ENCODE results near the gene ALDH16A1.

DNA sequence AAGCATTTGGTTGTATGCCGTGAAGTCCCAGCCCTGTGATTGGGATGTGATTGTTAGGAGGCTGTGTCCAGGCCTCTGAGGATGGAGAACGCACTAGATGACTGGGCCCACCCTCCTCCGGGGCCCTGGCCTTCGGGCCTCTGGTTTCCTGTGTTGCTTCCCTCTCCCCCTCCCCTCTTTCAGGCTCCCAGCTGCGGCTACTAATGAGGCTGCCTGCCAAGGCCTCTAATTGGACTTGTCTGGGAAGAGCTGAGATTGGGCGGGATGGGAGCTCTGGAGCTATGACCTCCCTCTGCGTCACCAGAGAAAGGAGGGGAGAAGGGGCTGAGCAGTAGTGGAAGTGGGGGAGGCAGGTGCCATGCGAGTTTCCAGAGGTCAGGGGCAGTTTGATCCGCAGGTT lies 39.7 kb upstream of the ALDH16A1 start:
- no peak for TF ChIP-seq POLR2A (IDR thresholded peaks at IDR 0.05)
- TF ChIP-seq, protein P1, sequence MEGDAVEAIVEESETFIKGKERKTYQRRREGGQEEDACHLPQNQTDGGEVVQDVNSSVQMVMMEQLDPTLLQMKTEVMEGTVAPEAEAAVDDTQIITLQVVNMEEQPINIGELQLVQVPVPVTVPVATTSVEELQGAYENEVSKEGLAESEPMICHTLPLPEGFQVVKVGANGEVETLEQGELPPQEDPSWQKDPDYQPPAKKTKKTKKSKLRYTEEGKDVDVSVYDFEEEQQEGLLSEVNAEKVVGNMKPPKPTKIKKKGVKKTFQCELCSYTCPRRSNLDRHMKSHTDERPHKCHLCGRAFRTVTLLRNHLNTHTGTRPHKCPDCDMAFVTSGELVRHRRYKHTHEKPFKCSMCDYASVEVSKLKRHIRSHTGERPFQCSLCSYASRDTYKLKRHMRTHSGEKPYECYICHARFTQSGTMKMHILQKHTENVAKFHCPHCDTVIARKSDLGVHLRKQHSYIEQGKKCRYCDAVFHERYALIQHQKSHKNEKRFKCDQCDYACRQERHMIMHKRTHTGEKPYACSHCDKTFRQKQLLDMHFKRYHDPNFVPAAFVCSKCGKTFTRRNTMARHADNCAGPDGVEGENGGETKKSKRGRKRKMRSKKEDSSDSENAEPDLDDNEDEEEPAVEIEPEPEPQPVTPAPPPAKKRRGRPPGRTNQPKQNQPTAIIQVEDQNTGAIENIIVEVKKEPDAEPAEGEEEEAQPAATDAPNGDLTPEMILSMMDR (IDR thresholded peaks at IDR 0.05) = no peak

All from heart left ventricle (tissue), 13 donors.